Endothelial cell of umbilical vein (primary cell): ENCODE results near the gene GCH1.

ENCODE experiments used
- CTCF ChIP-seq, 2 donors: IDR thresholded peaks; 1 replicate in 1 of 2; 2 replicates in 1 of 2; pipeline ENCODE4 v1.5.1; 2011; ENCODE audit warnings: low read length in 2 of 2, mild to moderate bottlenecking in 2 of 2, moderate library complexity in 2 of 2, control low read depth in 1 of 2, inconsistent platforms in 1 of 2, low read depth in 1 of 2; ENCODE audit not compliant: insufficient read depth in 1 of 2; ENCODE audit errors: extremely low read depth in 1 of 2
- JUN ChIP-seq: IDR thresholded peaks from 2 replicates; pipeline ENCODE4 v1.6.1; 2011; ENCODE audit warnings: borderline replicate concordance, low read depth; ENCODE audit not compliant: insufficient read length, insufficient read depth

DNA sequence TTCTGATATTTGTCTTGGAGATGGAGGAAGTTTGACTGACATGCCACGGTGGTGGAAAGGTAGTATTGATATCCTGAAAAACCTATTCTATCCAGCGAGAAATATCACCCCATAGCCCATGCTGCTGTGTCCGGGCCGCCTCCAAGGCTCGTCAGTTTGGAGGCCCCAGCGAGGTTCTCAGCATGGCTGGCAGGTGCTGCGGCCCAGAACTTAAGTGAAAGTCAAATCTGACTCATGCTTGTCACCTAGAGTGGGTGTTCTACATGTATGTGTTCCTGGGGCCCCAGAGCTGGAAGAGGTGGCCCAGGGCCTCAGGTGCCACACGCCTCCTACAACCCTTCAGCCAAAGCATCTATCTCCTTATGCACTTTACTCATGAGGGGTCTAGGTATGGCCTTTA is 92.9 kb downstream of the GCH1 start:
- no peak for TF ChIP-seq CTCF (IDR thresholded peaks at IDR 0.05; ENCODE audit: extremely low read depth in 1 of 2, insufficient read depth in 1 of 2, low read depth in 1 of 2, low read length in 2 of 2)
- no peak for TF ChIP-seq JUN
